ENCODE data around the gene LYZL1.
"Not testable (repeated sequence)": the region's sequence is repeated elsewhere in the genome, so short reads cannot be mapped to it uniquely, and the experiment has no call there.

Gene LYZL1

DNA sequence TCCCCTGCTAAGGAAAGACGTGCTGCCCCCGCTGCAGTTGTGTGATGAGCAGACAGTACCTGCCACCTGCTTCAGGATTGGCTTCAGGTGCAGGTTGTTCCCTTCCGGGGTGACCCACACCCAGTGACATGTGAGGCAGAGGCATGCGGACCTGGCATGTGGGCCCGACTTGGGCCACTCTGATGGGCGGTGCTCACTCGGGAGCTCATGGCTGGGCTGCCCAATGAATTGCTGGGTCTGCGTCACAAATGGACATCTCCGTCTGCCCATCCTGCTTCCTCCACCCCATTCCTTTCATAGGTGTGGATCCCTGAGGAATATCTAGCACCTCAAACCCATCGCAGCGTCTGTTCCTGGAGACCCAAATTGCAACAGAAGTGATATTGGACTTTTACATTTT lies 19.3 kb downstream of the LYZL1 start:
- not testable (repeated sequence) for DNase-seq (ENCODE audit: low read depth in 2 of 2)

DNA sequence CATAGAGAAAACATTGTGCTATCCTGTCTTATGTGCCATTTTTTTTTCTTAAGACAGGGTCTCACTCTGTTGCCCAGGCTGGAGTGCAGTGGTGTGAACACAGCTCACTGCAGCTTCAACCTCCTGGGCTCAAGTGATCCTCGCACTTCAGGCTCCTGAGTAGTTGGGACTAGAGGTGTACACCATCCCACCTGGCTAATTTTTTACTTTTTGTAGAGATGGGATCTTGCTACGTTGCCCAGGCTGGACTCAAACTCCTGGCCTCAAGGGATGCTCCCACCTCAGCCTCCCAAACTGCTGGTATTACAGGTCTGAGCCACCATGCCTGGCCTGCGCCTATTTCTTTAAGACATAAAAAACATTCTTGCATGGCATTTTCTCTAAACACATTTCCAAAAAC lies 20.6 kb downstream of the LYZL1 start:
- no peak for DNase-seq (ENCODE audit: low read depth in 2 of 2)

DNA sequence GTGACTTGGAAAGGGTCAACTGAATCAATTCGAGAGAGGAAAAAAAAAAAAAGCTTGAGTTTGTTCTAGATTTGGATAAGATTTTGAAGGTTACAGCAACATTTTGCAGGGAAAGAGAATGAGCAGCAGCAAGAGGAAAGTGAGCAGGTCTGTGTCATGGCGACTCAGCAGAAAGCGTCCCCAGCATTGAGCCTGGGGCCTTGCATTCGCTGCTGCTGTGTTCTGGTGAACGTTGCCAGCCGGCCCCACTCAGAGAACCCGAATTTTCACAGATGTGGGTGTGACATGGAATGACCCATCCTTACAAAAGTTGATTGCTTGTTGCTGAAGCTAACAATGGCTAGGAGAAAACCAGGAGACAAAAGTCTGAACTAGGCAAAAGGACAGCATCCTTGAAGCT lies 21.6 kb downstream of the LYZL1 start:
- DNase-seq (ENCODE audit: low read depth in 2 of 2): not testable (repeated sequence)

DNA sequence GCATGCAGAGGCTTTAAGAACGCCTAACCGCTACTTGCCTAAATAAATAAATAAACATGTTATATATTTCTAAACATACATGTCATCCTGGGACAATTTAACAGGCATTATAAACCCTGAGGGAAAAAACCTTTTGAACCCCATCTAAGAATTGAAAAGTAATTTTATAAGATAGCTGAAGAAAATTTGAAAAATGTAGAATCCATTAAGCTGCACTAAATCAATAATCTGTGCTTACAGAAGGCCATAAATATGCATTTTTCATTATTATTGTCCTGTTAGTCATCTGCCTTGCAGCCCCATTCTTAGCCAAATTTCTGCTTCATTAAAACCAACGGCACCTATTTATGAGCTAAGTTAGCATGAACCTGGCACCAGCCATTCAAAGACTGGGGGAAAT lies 24.2 kb downstream of the LYZL1 start:
- no peak for DNase-seq (ENCODE audit: low read depth in 2 of 2)

DNA sequence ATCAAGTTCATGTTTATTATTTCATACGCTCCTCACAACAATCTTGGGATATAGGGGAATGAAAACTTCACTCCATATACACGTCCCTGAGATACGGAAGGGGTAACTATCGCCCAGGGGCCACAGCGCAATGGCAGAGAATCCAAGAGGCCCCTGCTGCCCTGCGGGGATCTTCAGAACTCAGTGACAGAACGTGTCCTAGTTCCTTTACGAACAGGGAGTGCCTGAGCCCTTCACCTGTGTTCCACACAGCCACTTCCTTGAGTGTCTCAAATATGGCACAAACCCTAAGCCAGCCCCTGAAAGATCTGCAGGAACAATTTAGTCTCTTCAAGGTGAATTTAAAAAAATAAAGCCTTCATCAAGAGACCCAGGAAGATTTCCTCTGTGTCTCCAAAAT lies 25.9 kb downstream of the LYZL1 start:
- no peak for DNase-seq (ENCODE audit: low read depth in 2 of 2)

DNA sequence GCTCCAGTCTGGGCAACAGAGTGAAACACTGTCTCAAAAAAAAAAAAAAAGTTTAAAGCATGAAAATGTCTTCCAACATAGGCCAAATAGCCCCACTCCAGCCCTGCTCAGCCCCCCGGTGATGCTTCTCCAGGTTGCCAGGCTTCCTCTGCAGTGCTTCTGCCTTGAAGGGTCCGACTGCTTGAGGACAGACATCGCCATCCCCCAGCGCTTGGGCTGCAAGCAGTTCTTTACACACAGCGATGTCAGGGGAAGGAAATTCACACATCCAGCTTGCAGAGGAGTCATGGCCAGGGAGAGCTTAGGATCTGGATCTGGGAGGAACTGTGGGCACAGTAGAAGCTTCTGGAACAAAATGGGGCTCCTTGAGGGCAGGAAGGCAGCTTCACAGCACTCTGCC lies 26.9 kb downstream of the LYZL1 start:
- no peak for DNase-seq (ENCODE audit: low read depth in 2 of 2)

DNA sequence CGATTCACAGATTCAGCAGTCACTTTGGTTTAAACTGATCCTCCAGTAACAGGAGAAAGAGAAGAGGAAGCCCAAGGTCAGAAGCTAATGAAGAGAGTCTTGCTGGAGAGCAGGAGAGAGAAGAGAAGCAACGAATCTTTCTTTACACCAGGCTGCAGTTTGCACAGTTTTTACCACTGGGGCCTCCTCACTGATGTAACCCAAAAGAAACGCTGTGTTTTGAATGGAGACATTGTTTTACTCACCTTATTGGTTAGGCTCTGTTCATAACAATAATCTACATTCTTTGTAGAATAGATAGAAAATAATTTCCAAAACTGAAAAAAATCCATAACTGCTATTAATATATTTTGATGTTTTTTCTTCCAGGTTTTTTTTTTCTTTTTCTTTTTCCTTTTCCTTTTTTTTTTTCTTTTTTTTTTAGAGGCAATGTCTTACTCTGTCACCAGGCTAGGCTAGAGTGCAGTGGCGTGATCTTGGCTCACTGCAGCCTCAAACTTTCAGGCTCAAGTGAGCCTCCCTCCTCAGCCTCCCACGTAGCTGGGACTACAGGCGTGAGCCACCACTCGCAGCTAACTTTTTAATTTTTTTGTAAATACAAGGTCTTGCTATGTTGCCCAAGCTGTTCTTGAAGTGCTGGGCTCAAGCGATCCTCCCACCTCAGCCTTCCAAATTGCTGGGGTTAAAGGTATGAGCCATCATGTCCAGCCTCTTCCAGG lies 27.6 kb downstream of the LYZL1 start:
- DNase-seq (ENCODE audit: low read depth in 2 of 2): no peak

DNA sequence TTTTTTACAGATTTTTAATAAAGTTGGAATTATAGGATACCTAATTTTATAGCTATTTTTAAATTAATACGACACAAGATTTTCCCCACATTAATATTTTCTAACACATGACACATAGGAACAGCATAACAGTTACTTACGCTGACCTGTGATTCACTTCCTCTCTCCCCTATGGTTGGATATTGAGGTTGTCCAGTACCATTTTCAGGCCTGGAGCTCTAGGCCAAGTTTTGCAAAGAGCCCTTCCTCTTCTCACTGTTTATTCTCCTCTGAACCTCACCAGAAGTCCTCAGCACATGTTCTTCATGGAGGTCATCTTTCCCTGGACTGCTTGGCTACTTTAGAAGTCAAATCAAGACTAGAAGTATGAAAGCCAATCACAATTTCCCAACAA lies 28.2 kb downstream of the LYZL1 start:
- no peak for DNase-seq (ENCODE audit: low read depth in 2 of 2)

DNA sequence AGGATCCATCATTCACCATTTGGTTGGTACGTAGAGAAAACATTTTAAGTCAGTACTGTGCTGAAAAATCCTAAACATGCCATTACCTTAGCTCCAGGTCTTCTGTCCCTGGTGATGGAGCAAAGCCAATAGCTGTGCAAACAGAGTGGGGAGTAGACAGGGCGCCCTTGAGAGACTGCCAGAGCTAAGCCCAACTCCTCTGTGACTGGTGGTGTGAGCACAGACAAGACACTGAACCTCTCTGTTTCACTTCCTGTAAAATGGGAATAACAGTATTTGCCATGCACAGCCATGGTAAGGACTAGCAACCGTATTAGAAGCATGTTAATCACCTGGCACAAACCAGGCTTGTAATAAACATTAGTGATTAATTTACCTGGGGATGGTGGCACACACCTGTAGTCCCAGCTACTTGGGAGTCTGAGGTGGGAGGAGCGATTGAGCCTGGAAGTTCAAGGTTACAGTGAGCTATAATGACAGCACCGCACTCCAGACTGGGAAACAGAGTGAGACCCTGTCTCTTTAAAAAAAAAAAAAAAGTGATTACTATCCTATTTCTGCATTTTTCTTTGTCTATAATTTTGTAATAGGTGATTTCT lies 28.7 kb downstream of the LYZL1 start:
- no peak for DNase-seq (ENCODE audit: low read depth in 2 of 2)

DNA sequence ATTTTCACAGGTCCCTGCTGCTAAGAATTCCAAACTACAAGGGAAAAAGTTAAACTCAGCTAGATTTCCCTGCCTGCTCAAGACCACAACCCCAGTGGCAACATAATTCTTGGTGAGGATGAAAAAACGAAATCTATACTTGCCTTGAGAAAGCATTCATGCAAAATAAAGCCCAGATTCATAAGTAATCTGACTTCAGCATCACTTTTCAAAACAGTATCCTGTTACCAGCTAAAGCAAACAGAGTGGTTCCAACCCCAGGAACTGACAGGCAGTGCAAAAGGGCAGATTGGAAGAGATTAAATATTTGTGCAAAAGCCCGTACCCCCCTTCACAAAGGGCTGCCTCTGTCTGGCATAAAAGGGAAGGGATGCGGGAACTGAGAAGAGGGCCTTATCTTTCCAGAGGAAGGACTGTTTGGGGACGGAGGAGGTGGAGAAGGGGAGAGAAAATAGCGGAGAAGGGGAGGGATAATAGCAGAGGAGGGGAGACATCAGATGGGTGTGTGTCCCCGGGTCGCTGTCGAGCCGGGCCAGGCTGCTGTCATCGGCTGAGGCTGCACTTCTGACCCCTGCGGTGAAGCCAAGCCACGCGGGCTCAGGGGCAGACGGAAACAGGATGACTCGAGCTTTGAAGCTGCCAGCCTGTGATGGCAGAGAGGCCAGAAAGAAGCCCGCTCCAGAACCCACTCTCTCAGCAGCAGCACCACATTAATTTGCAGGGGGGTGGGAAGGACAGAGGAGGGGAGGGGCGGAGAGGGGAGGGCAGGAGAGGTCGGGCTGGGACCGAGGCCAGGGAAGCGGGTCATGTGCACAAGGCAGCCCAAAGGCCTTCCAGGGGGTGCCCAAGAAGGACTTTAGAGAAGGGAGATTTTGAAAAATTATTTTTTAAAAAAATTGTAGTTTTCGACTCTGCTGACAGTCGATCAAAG lies 29.5 kb downstream of the LYZL1 start:
- DNase-seq (ENCODE audit: low read depth in 2 of 2): not testable (repeated sequence)

DNA sequence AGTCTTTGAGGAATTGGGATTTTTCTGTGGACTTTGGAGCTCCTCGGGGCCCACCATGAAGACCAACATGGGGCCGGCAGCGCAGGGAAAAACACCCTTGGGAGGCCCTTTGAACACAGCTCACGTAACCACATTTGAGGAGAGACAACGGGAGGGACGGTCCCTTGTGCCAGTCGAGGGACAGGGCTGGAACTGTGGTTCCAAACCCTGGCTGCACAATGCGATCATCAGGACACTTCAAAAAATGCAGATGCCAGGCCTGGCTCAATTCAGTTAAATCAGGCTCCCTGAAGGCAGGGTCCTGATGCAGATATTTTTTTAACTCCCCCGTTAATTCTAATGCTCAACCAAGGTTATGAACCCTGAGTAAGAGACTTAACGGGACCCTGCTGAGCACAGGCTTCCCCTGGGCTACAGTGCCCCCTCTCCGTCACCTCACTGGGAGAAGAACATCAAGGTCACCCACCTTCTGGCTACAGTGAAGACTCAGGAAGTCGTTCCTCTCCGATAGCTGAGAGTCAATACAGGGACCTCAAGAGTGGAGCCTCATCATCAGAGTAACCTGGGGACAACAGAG lies 30.4 kb downstream of the LYZL1 start:
- no peak for DNase-seq (ENCODE audit: low read depth in 2 of 2)

DNA sequence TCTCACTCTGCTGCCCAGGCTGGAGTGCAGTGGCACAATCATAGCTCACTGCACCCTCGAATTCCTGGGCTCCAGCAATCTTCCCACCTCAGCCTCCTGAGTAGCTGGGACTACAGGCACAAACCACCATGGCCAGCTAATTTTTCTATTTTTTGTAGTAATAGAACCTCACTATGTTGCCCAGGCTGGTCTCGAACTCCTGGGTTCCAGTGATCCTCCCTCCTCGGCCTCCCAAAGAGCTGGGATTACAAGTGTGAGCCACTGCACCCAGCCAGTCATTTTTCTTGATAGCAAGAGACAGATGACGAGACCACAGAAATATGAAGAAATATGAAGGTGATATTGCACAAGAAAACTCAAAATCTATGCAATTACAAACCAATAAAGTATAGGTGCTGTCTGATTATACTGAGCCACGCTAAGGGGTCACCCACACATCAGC lies 31.8 kb downstream of the LYZL1 start:
- DNase-seq (ENCODE audit: low read depth in 2 of 2): not testable (repeated sequence)

DNA sequence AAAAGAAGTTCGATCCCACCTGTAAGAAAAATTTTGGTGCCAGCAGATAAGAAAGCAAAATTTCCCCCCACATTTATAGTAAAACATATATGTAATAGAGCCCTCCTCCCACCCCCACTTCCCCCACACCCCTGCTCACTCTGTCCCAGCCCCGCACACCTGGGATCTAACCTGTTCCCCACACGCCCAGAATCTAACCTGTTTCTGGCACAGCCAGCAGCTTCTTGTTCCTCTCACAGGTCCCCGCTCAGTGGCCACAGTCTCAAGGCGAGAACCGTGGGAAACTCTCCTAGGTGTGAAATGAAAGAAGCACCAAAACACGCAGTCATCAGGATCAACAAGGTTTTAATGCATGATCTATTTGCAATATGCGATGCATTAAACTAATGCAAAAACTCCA lies 32.8 kb downstream of the LYZL1 start:
- DNase-seq (ENCODE audit: low read depth in 2 of 2): no peak

DNA sequence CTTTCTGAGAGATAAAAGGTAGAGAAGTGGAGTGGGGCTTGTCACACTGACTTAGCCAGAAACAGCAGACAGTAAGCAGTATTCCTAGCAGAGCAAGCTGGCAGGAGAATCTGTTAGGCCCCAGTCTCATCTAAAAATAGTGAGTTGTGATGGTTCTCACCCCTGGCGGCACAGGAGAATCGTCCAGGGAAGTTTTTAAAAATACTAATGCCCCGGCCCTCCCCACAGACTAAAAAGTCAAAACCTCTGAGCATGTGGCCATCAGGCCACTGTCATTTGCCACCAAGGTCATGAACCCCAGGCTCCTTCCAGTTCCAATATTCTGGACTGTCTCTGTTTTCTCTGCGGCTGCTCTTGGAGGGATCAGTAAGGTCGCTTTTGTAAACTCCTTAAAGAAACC lies 34.0 kb downstream of the LYZL1 start:
- DNase-seq (ENCODE audit: low read depth in 2 of 2): no peak

DNA sequence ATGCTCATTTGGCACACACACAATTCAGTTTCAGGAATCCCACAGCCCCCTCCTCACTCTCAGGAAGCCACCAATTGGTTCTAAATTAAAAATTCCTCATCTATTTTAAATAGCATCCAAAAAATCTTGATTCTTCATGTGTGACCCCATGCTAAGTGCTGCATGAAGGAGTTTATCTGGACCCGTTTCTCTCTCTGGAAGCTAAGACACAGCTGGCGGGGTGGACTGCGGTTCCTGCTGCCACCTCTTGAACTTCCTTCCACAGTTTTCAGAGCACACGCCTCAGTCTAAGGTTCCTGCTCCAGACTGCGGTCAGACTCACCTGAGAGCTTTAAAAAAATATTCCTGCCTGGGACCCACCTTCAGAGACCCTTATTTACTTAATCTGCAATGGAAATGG lies 34.5 kb downstream of the LYZL1 start:
- DNase-seq (ENCODE audit: low read depth in 2 of 2): no peak

DNA sequence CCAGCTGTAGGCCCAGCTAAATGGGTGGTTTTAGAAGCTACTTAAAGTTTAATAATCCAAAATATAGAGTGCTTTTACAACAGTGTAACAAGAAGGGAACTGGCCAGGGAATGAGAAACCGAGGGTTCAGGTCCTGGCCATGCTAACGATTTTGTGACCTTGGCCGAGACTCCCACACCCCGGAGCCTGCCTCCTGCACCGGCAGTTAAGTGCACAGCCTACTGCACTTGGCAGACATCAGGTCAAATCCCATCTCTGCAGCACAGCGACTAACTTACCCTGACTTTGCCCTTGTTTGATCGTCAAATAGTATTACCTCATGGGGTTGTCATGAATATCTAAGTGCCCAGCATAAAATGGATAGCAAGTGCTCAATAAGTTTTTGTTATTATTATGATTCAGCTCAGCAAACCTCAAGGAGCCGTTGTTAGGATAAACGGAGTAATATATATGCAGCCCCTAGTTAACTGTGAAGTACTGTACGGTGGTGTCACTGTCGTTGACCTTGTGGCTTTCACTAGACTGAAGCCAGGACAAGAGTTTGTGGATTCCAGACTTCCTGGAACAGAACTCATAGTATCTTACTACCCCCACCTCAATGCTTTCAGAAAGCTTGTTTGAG lies 35.5 kb downstream of the LYZL1 start:
- no peak for DNase-seq (ENCODE audit: low read depth in 2 of 2)

DNA sequence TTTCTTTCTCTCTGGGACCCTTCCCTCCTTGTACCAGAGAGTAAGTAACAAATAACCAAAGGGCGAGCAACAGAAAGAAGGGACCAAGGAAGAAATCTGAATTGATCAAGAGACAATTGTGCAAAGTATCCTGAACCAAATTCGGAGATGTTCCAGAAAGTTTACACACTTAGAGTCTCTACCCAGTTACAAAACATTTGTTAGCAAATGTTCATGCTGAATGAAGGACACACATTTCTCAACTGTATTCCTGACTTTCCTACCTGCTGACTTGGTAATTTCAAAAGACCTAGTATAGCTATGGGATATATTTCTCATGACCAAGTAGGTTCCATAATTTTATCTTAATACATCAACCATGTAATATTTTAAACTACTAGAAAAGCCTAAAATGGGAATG lies 37.4 kb downstream of the LYZL1 start:
- DNase-seq (ENCODE audit: low read depth in 2 of 2): no peak

DNA sequence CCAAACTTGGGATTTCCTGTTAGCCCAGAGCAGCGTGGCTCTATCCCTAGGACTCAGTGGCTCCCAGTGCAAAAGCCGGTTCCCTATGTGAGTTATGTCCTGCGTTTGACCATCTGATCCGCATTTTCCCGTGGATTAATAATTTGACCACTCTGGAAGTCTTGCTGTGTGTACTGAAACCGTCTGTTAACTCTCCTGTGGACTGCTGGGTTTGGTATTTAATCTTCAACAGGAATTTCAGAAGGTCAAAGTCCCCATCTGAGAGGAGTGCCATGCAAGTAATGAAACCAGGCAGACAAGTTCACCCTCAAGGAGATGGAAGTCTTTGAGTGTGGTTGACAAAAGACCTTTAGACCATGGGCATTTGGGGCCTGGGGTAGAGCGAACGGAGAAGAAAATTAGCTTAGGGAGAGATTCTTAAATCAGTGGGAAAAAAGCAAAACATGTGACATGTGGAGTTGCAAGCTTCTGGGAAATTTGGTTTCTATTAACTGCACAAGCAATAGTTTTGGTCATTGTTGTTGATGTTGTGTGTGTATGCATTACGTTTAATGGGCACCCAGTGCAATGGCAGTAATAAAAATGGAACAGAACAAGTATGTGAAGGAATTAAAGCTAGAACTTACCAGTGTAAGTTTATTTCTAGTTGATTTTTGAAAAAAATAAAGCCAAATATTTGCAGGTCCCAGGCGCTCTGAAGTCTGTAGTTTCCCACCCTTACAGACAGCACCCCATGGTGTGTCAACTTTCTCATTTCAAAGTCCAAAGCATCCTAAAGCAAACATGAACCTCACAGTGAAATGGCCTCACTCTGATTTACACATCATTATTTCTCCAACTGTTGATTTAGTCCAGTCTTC lies 38.2 kb downstream of the LYZL1 start:
- no peak for DNase-seq (ENCODE audit: low read depth in 2 of 2)

DNA sequence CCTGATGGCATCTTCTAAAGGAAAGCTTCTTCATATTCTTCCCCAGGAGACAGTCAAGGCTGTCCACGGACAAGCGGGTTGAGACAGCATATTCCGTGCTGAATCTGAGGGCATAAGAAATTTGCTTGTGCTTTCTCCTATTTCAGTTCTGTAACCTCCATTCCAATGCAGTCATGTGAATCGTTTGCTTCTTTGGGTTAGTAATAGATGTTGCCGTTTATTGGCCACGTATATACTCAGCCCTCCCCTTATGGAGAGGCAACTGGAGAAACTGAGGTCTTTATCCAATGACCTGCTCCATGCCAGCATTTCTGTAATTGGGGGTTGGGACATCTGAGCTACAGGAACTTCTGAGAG lies 38.9 kb downstream of the LYZL1 start:
- DNase-seq (ENCODE audit: low read depth in 2 of 2): no peak

DNA sequence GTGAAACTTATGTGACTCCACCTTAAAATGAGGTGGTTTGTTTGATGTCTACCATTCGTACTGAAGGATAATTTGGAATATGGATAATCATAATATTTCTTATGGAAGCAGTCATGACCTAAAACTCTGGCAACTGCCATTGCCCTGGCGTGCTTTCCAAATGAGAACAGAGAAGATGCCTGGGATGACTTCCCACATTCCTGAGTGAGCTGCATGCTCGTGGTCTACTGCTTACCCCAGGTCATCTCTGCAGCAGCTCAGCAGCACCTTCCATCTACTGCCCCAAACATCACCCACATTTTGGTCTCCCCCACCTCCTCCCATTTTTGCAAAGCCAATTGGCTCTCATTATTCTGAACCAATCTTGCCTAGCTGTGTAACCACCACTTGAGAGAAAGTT lies 40.1 kb downstream of the LYZL1 start:
- DNase-seq (ENCODE audit: low read depth in 2 of 2): no peak

DNA sequence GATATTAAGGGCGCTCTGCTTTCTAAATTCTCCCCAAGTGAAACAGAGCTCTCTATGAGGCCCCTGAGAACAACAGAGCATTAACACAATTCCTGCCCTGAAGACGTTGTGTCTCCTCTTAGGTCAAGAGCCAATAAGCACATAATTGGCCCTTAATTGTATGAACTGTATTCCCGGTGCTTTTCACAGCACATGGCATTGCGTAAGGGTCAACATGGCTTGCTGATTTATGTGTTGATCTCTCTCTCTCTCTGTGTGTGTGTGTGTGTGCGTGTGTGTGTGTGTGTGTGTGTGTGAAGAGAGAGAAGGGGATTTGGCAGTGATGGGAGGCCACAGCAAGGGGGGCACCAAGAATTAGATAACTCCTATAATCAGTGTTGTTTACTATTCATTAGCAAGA lies 40.5 kb downstream of the LYZL1 start:
- no peak for DNase-seq (ENCODE audit: low read depth in 2 of 2)

Measured in activated CD4-positive, alpha-beta T cell treated with anti-CD3 and anti-CD28 coated beads for 24 hours (primary cell).